Spleen (tissue), 11 donors: ENCODE data around the gene EIF2AK3. TPM values are rescaled to one million over a fixed set of nuclear protein-coding genes. Genes with fewer than 3 reads are reported as not detected.
A peak's percentile ranks its signal among the peaks of the same experiment; 100 is the strongest.

Source experiments
- DNase-seq: peaks from one replicate; pipeline ENCODE4 v3.0.0-alpha.2; 2020
- H3K27ac ChIP-seq, 8 donors: fragments of 200-600 bp; sonication (generic) in 7 of 8; 1 replicate in 4 of 8; 2 replicates in 4 of 8; pipeline versions ENCODE4 v1.5.0 to v1.8.0; 2016 to 2021; ENCODE audit warnings: inconsistent platforms in 4 of 8, mild to moderate bottlenecking in 4 of 8, moderate library complexity in 1 of 8
- H3K27me3 ChIP-seq, 7 donors: fragments of 200-600 bp; sonication (generic) in 6 of 7; replicated peaks in 1 of 7; 1 replicate in 4 of 7; 2 replicates in 3 of 7; pipeline versions ENCODE4 v1.5.0 to v1.8.0; 2016 to 2021; ENCODE audit warnings: inconsistent platforms in 3 of 7, mild to moderate bottlenecking in 1 of 7
- H3K36me3 ChIP-seq, 6 donors: fragments of 200-600 bp; sonication (generic) in 5 of 6; 1 replicate in 4 of 6; 2 replicates in 2 of 6; pipeline versions ENCODE4 v1.5.0 to v1.8.0; 2016 to 2021; ENCODE audit warnings: inconsistent platforms in 2 of 6
- H3K4me1 ChIP-seq, 6 donors: fragments of 200-600 bp; sonication (generic) in 5 of 6; 1 replicate in 3 of 6; 2 replicates in 3 of 6; pipeline versions ENCODE4 v1.5.0 to v1.8.0; 2016 to 2021; ENCODE audit warnings: inconsistent platforms in 3 of 6
- H3K4me3 ChIP-seq, 8 donors: fragments of 200-600 bp; sonication (generic) in 7 of 8; 1 replicate in 4 of 8; 2 replicates in 4 of 8; pipeline versions ENCODE4 v1.5.0 to v1.8.0; 2016 to 2021; ENCODE audit warnings: inconsistent platforms in 4 of 8, mild to moderate bottlenecking in 4 of 8, moderate library complexity in 2 of 8
- H3K9me3 ChIP-seq, 8 donors: fragments of 200-600 bp; sonication (generic) in 7 of 8; 1 replicate in 4 of 8; 2 replicates in 4 of 8; pipeline versions ENCODE4 v1.5.0 to v1.8.0; 2016 to 2021; ENCODE audit warnings: inconsistent platforms in 4 of 8
- CTCF ChIP-seq, 11 experiments: fragments of 200-600 bp in 7 of 11; fragments of 450-650 bp in 4 of 11; sonication (generic) in 4 of 11; IDR thresholded peaks in 8 of 11; conservative IDR thresholded peaks in 3 of 11; 1 replicate in 7 of 11; 2 replicates in 4 of 11; pipeline versions ENCODE4 v1.4.0 to v1.8.0; 2016 to 2021; ENCODE audit warnings: antibody characterized with exemption in 11 of 11, inconsistent platforms in 4 of 11, mild to moderate bottlenecking in 1 of 11
- POLR2A ChIP-seq, 3 donors: fragments of 450-650 bp; IDR thresholded peaks; one replicate each; pipeline ENCODE4 v1.5.1; 2017; ENCODE audit warnings: antibody characterized with exemption in 3 of 3, mild to moderate bottlenecking in 1 of 3
- POLR2AphosphoS5 ChIP-seq, 3 donors: sonication (generic); formaldehyde crosslinking; IDR thresholded peaks; one replicate each; pipeline ENCODE4 v1.5.1; 2017; ENCODE audit warnings: antibody characterized with exemption in 3 of 3
- WGBS, 5 donors: extraction: QIAGEN DNeasy Blood & Tissue Kit in 3 of 5; methylation state at CpG; one replicate each; pipeline versions ENCODE4 v1.1.5 to v1.1.7; 2013 to 2018; 5-methylcytosine and 5-hydroxymethylcytosine counted together
- intact Hi-C: fragments of 100-400 bp; cut with DNase I; formaldehyde crosslinking; loops from one replicate; pipeline ENCODE4 v1.15.0; 2023; ENCODE audit warnings: low total_unique reads
- polyA plus RNA-seq, 3 donors: library from polyadenylated mRNA; stranded (reverse); fragments of 200-250 nt; gene quantifications; one replicate each; pipeline ENCODE4 v1.2.1, GENCODE V29; 2013
- total RNA-seq, 7 donors: library from RNA; depleted of rRNA in 3 of 7; stranded (reverse); fragments of >200 nt in 3 of 7; fragmentation: NEBNext Ultra II Directional in 4 of 7; extraction: Animal tissue kit (Norgen Biotek cat#: 25700) in 4 of 7; gene quantifications; one replicate each; pipeline versions ENCODE4 v1.1.0 to v1.2.1, GENCODE V29; 2016 to 2021
- donor health status: healthy with polysubstance abuse.
- donor health status: DM: no; HTN: no; CAD: no; lungs with moderate emphysema.
- donor health status: DM: no; HTN: no; CAD: no.
- donor health status: Bipolar disorder and iron deficiency.
- donor health status: healthy.
- donor health status: DM: no; HTN: no; CAD: no.
- donor health status: DM: yes; HTN: yes; CAD: no.

Gene EIF2AK3
- total and polyA plus RNA-seq, 10 donors, result 4.3 to 29.8 (median 21.2) TPM

- intact Hi-C loops, result no loop called here
- Histone ChIP-seq H3K27me3 (no peaks in the 10 kb centered on the region), H3K4me3 (no peak overlapping the region), H3K9me3 (no peaks in the 10 kb centered on the region), H3K27ac (peak overlapping the region in 7 of 8 donors; percentile 7 to 74 (median 37)), H3K4me1 (peaks cover 0 to 79% (median 14%) of the 10 kb centered on the region in 6 donors), H3K36me3 (peaks cover 0 to 5% (median 0%) of the 10 kb centered on the region in 6 donors)
- DNase-seq, result no peak
- 56 to 75% (median 71%) methylated on average over 3 of the region's 3 CpGs for WGBS, 5 donors
- peak in 1 of 3 donors; percentile 29 for TF ChIP-seq POLR2AphosphoS5 (IDR thresholded peaks at IDR 0.05)
- no peak for TF ChIP-seq CTCF (IDR thresholded peaks at IDR 0.05 in 8 of 11, conservative IDR thresholded peaks at IDR 0.05 in 3 of 11)
- no peak for TF ChIP-seq POLR2A (IDR thresholded peaks at IDR 0.05)
Observed at GRCh38 chr2:88606371-88607030, 20.8 kb downstream of the EIF2AK3 start.

GRCh38 chr2:88603146-88603545, 24.1 kb downstream of the EIF2AK3 start:
- H3K27ac ChIP-seq, result peak overlapping the region in 1 of 8 donors; percentile 60
- peaks cover 11 to 81% (median 40%) of the 10 kb centered on the region in 6 donors for H3K4me1 ChIP-seq
- intact Hi-C loops, result no loop called here
- TF ChIP-seq POLR2A (IDR thresholded peaks at IDR 0.05) (no peak), CTCF (IDR thresholded peaks at IDR 0.05 in 8 of 11, conservative IDR thresholded peaks at IDR 0.05 in 3 of 11) (no peak), POLR2AphosphoS5 (IDR thresholded peaks at IDR 0.05) (no peak)
- WGBS, 5 donors, result 83 to 95% (median 92%) methylated on average over 4 of the region's 4 CpGs
- H3K27me3 ChIP-seq, result no peaks in the 10 kb centered on the region
- no peaks in the 10 kb centered on the region for H3K36me3 ChIP-seq
- no peaks in the 10 kb centered on the region for H3K9me3 ChIP-seq
- no peak for DNase-seq
- H3K4me3 ChIP-seq, result no peak overlapping the region

- no peak for TF ChIP-seq POLR2A (IDR thresholded peaks at IDR 0.05)
- TF ChIP-seq CTCF (IDR thresholded peaks at IDR 0.05 in 8 of 11, conservative IDR thresholded peaks at IDR 0.05 in 3 of 11), result no peak
- TF ChIP-seq POLR2AphosphoS5 (IDR thresholded peaks at IDR 0.05), result no peak
- Histone ChIP-seq H3K4me3 (no peak overlapping the region), H3K27ac (peak overlapping the region in 4 of 8 donors; percentile 4 to 73 (median 36)), H3K36me3 (no peaks in the 10 kb centered on the region), H3K9me3 (no peaks in the 10 kb centered on the region), H3K27me3 (no peaks in the 10 kb centered on the region), H3K4me1 (peaks cover 11 to 77% (median 35%) of the 10 kb centered on the region in 6 donors)
- intact Hi-C loops, result no loop called here
- 89 to 98% (median 91%) methylated on average over 4 of the region's 4 CpGs for WGBS, 5 donors
- no peak for DNase-seq
Observed at GRCh38 chr2:88602022-88602421, 25.2 kb downstream of the EIF2AK3 start.

GRCh38 chr2:88601286-88601685, 26.0 kb downstream of the EIF2AK3 start:
- Histone ChIP-seq H3K27me3 (no peaks in the 10 kb centered on the region), H3K4me3 (no peak overlapping the region), H3K4me1 (peaks cover 11 to 77% (median 33%) of the 10 kb centered on the region in 6 donors), H3K36me3 (no peaks in the 10 kb centered on the region), H3K27ac (peak overlapping the region in 5 of 8 donors; percentile 44 to 83 (median 73)), H3K9me3 (no peaks in the 10 kb centered on the region)
- 79 to 94% (median 89%) methylated on average over 2 of the region's 2 CpGs for WGBS, 5 donors
- TF ChIP-seq POLR2A (IDR thresholded peaks at IDR 0.05), result no peak
- TF ChIP-seq POLR2AphosphoS5 (IDR thresholded peaks at IDR 0.05), result no peak
- TF ChIP-seq CTCF (IDR thresholded peaks at IDR 0.05 in 8 of 11, conservative IDR thresholded peaks at IDR 0.05 in 3 of 11), result no peak
- DNase-seq, result no peak
- intact Hi-C loops, result no loop called here
